PC-3 (cell line): Measurements from ENCODE around the gene CEP192. TPM values are rescaled to one million over a fixed set of nuclear protein-coding genes. Genes with fewer than 3 reads are reported as not detected.

Experiments
- ATAC-seq: fragments of 200-7000 bp; cut with Tn5 transposase; 2 replicates; pipeline ENCODE4 v1.9.1; 2020; ENCODE audit warnings: mild to moderate bottlenecking, moderate library complexity
- BruUV-seq: library from RNA; stranded (reverse); fragments of 400-500 nt; replicated peaks from 2 replicates; lab custom pipeline; 2021; lab: Mats Ljungman, UMichigan
- CTCF ChIA-PET: fragments of 300-600 bp; sonication (Branson Sonifier 250); formaldehyde crosslinking; loops from one replicate; lab custom pipeline; 2022; ENCODE audit warnings: antibody characterized with exemption; lab: Charles Lee
- POLR2A ChIA-PET: fragments of 300-600 bp; sonication (Branson Sonifier 250); formaldehyde crosslinking; loops from one replicate; lab custom pipeline; 2022; ENCODE audit warnings: antibody characterized with exemption; ENCODE audit not compliant: unreplicated experiment; lab: Charles Lee
- DNase-seq: peaks from one replicate; pipeline ENCODE4 v3.0.0-alpha.2; 2015
- H2AFZ ChIP-seq: fragments of 300-600 bp; sonication (generic); 2 replicates; pipeline ENCODE4 v1.6.0; 2016; ENCODE audit warnings: antibody characterized with exemption, low read length
- H3F3A ChIP-seq: fragments of 300-600 bp; sonication (generic); one replicate; pipeline ENCODE4 v1.6.0; 2017; ENCODE audit warnings: antibody characterized with exemption, low read length, control low read depth, mild to moderate bottlenecking; ENCODE audit not compliant: unreplicated experiment
- H3K27ac ChIP-seq: fragments of 300-600 bp; sonication (generic); 2 replicates; pipeline ENCODE4 v1.5.1; 2016; ENCODE audit warnings: mild to moderate bottlenecking, low read length
- H3K27me3 ChIP-seq: fragments of 300-600 bp; sonication (generic); 2 replicates; pipeline ENCODE4 v1.6.1; 2016; ENCODE audit warnings: low read length, mixed read lengths
- H3K36me3 ChIP-seq: fragments of 300-600 bp; sonication (generic); 2 replicates; pipeline ENCODE4 v1.6.1; 2016; ENCODE audit warnings: low read depth, mixed run types, low read length, mixed read lengths
- H3K4me1 ChIP-seq: fragments of 300-600 bp; sonication (generic); 2 replicates; pipeline ENCODE4 v1.5.1; 2016; ENCODE audit warnings: low read length; ENCODE audit not compliant: insufficient read depth
- H3K4me2 ChIP-seq: fragments of 300-600 bp; sonication (generic); 2 replicates; pipeline ENCODE4 v1.6.0; 2016; ENCODE audit warnings: low read length
- H3K4me3 ChIP-seq: fragments of 300-600 bp; sonication (generic); 2 replicates; pipeline ENCODE4 v1.5.1; 2016; ENCODE audit warnings: mild to moderate bottlenecking, low read length, mixed read lengths
- H3K79me2 ChIP-seq: fragments of 300-600 bp; sonication (generic); 2 replicates; pipeline ENCODE4 v1.6.1; 2017; ENCODE audit warnings: low read length, mixed read lengths
- H3K9ac ChIP-seq: fragments of 300-600 bp; sonication (generic); 2 replicates; pipeline ENCODE4 v1.6.0; 2016; ENCODE audit warnings: mild to moderate bottlenecking, low read length
- H3K9me2 ChIP-seq: fragments of 300-600 bp; sonication (generic); replicated peaks from 2 replicates; pipeline ENCODE4 v1.6.1; 2016; ENCODE audit warnings: mixed run types, low read length, mixed read lengths
- H3K9me3 ChIP-seq: fragments of 300-600 bp; sonication (generic); 2 replicates; pipeline ENCODE4 v1.6.1; 2016; ENCODE audit warnings: low read length, mixed read lengths
- H4K20me1 ChIP-seq: fragments of 300-600 bp; sonication (generic); 2 replicates; pipeline ENCODE4 v1.6.1; 2016; ENCODE audit warnings: low read length, mixed read lengths
- CTCF ChIP-seq: fragments of 300-600 bp; sonication (generic); conservative IDR thresholded peaks from 2 replicates; pipeline ENCODE4 v1.5.1; 2017; ENCODE audit warnings: antibody characterized with exemption, low read depth, mild to moderate bottlenecking, low read length
- EZH2 ChIP-seq: fragments of 300-600 bp; sonication (generic); IDR thresholded peaks from one replicate; pipeline ENCODE4 v1.6.1; 2017; ENCODE audit warnings: antibody characterized with exemption, mild to moderate bottlenecking, low read length; ENCODE audit not compliant: unreplicated experiment
- EZH2phosphoT487 ChIP-seq: fragments of 300-600 bp; sonication (generic); IDR thresholded peaks from 2 replicates; pipeline ENCODE4 v1.6.1; 2018; ENCODE audit warnings: mild to moderate bottlenecking, antibody characterized with exemption, low read length, borderline replicate concordance
- intact Hi-C: fragments of 100-400 bp; cut with micrococcal nuclease; formaldehyde crosslinking; loops from 2 replicates; pipeline ENCODE4 v1.9.0; 2023
- total RNA-seq: library from RNA; depleted of rRNA; stranded (reverse); fragments of >200 nt; gene quantifications from 2 replicates; pipeline ENCODE4 v1.2.3, GENCODE V29; 2014

The CEP192 gene
- total RNA-seq, 1 experiment from 2014 or later, result 32.6 TPM

GRCh38 chr18:13158428-13158827 lies 167.3 kb downstream of the CEP192 start:
- Histone ChIP-seq H3K9me2 (no peaks in the 10 kb centered on the region), H4K20me1 (no peaks in the 10 kb centered on the region), H3F3A (no peaks in the 10 kb centered on the region), H3K9ac (no peak overlapping the region), H3K27me3 (no peaks in the 10 kb centered on the region), H3K36me3 (no peaks in the 10 kb centered on the region), H3K4me1 (no peaks in the 10 kb centered on the region), H3K4me3 (no peak overlapping the region), H3K4me2 (no peak overlapping the region), H2AFZ (no peak overlapping the region), H3K9me3 (peaks cover 25% of the 10 kb centered on the region; the same call in 1 of the 2 replicates), H3K27ac (no peak overlapping the region), H3K79me2 (no peaks in the 10 kb centered on the region)
- TF ChIP-seq EZH2 (no peak), CTCF (no peak), EZH2phosphoT487 (no peak)
- DNase-seq (no peak), ATAC-seq (no peak)
- POLR2A ChIA-PET, result no interaction called here
- intact Hi-C loops, result no loop called here
- CTCF ChIA-PET, result interaction anchor here (1.6 kb wide), 1 partner anchor 46 kb away, joined by 33 read pairs; no protein-coding TSS in a partner anchor
- BruUV-seq, result no TSS peak

GRCh38 chr18:13159579-13159978 lies 168.4 kb downstream of the CEP192 start:
- CTCF ChIA-PET, result interaction anchor here (0.5 to 1.6 kb wide), 9 partner anchors 28 to 643 kb away, joined by 3 to 33 read pairs (median 3); no protein-coding TSS in a partner anchor
- Histone ChIP-seq H3K4me3 (no peak overlapping the region), H3K9me3 (peaks cover 25% of the 10 kb centered on the region; the same call in 1 of the 2 replicates), H3K9ac (no peak overlapping the region), H2AFZ (no peak overlapping the region; the same call in 1 of the 2 replicates), H3K36me3 (no peaks in the 10 kb centered on the region), H3F3A (no peaks in the 10 kb centered on the region), H3K27me3 (no peaks in the 10 kb centered on the region), H3K4me2 (peak overlapping the region; percentile 17; the same call in 1 of the 2 replicates), H3K27ac (no peak overlapping the region), H3K4me1 (no peaks in the 10 kb centered on the region), H3K79me2 (no peaks in the 10 kb centered on the region), H4K20me1 (no peaks in the 10 kb centered on the region), H3K9me2 (no peaks in the 10 kb centered on the region)
- ATAC-seq (peak; percentile 73; the same call in 1 of the 2 replicates), DNase-seq (peak; percentile 81)
- intact Hi-C loops, result loop anchor here (1.0 kb wide), 2 partner anchors 156 to 415 kb away; no protein-coding TSS in a partner anchor
- BruUV-seq, result no TSS peak
- no peak for TF ChIP-seq EZH2
- TF ChIP-seq CTCF, result peak; percentile 83
- no peak for TF ChIP-seq EZH2phosphoT487
- POLR2A ChIA-PET, result no interaction called here

- no peak overlapping the region for H3K4me3 ChIP-seq
- H3K9me2 ChIP-seq, result no peaks in the 10 kb centered on the region
- TF ChIP-seq CTCF (no peak), EZH2phosphoT487 (no peak), EZH2 (no peak)
- ChIA-PET CTCF (no interaction called here), POLR2A (no interaction called here)
- H3K4me1 ChIP-seq, result no peaks in the 10 kb centered on the region
- H3K79me2 ChIP-seq, result no peaks in the 10 kb centered on the region
- BruUV-seq, result no TSS peak
- H3K9me3 ChIP-seq, result peaks cover 18% of the 10 kb centered on the region; the same call in 1 of the 2 replicates
- no peak overlapping the region for H3K27ac ChIP-seq
- ATAC-seq (no peak), DNase-seq (no peak)
- no peak overlapping the region for H3K9ac ChIP-seq
- H3K27me3 ChIP-seq, result no peaks in the 10 kb centered on the region
- no peaks in the 10 kb centered on the region for H3F3A ChIP-seq
- no peaks in the 10 kb centered on the region for H4K20me1 ChIP-seq
- H3K4me2 ChIP-seq, result no peak overlapping the region
- H2AFZ ChIP-seq, result no peak overlapping the region
- H3K36me3 ChIP-seq, result no peaks in the 10 kb centered on the region
- intact Hi-C loops, result no loop called here
Observed at GRCh38 chr18:13161276-13161899, 170.2 kb downstream of the CEP192 start.
